ENCODE measurements around the gene MBD2.
A peak's percentile ranks its signal among the peaks of the same experiment; 100 is the strongest.
"Not testable (repeated sequence)": the region's sequence is repeated elsewhere in the genome, so short reads cannot be mapped to it uniquely, and the experiment has no call there.

Gene MBD2, protein sequence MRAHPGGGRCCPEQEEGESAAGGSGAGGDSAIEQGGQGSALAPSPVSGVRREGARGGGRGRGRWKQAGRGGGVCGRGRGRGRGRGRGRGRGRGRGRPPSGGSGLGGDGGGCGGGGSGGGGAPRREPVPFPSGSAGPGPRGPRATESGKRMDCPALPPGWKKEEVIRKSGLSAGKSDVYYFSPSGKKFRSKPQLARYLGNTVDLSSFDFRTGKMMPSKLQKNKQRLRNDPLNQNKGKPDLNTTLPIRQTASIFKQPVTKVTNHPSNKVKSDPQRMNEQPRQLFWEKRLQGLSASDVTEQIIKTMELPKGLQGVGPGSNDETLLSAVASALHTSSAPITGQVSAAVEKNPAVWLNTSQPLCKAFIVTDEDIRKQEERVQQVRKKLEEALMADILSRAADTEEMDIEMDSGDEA

GRCh38 chr18:54224379-54225014 is at the start of gene MBD2:
TSS of gene MBD2 (minus strand) at chr18:54224669. CDS start at chr18:54224559, 110 bp downstream.
- DNase-seq (ENCODE audit: low read depth, low spot score) = peak; percentile 91

DNA sequence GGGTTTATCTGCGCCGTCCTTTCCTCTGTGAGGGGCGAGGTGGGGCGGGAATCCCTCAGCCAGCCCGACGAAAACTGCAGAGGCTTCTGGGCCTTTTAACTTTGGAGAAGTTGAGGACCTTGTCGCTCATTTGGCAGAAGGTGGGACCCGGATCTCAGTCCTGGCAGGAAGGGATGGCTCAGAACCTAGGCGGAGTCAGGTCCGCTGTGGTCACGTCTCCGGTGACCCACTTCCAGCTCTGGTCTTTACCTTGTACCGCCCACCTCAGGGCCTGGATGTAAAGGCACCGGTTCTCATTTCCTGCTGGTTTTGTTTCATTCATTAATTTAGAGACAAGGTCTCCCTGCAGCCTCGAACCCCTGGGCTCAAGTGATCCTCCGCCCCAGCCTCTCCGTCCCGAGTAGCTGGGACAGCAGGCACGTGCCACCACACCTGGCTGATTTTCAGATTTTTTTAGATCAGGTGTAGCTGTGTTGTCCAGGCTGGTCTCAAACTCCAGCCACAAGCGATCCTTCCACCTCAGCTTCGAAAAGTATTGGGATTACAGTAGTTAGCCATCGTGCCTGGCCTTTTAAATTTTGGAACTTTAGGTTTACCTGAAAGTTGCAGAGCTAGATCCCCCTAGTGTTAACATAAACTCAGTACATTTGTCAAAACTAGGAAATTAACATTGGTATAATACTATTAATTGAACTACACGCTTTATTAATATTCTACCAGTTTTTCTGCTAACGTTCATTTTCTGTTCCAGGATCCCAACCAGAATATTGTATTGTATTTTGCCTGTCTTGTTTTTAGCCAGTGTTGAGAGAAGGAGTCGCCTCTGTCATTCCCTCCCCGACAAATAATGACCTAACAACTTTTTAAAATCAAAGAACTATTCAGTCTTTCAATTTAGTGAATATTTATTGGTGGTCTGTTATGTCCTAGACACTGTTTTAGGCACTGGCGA is 45.7 kb upstream of the MBD2 start:
- no peak for DNase-seq (ENCODE audit: low read depth, low spot score)

- no peak for DNase-seq (ENCODE audit: low read depth, low spot score)
Measured at GRCh38 chr18:54268751-54269150, 44.3 kb upstream of the MBD2 start.

DNA sequence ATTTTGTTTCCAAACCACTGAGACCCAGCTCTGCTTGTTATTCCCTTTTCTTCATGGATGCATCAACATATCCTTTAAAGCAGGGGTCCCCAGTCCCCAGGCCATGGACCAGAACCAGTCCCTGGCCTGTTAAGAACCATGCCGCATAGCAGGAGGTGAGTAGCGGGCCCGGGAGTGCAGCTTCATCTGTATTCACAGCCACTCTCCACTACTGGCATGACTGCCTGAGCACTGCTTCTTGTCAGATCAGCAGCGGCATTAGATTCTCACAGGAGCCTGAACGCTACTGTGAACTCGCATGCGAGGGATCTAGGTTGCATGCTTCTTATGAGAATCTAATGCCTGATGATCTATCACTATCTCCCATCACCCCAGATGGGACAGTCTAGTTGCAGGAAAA is 43.2 kb upstream of the MBD2 start:
- DNase-seq (ENCODE audit: low read depth, low spot score) = no peak

- no peak for DNase-seq (ENCODE audit: low read depth, low spot score)
Measured at GRCh38 chr18:54263904-54264336, 39.5 kb upstream of the MBD2 start.

DNA sequence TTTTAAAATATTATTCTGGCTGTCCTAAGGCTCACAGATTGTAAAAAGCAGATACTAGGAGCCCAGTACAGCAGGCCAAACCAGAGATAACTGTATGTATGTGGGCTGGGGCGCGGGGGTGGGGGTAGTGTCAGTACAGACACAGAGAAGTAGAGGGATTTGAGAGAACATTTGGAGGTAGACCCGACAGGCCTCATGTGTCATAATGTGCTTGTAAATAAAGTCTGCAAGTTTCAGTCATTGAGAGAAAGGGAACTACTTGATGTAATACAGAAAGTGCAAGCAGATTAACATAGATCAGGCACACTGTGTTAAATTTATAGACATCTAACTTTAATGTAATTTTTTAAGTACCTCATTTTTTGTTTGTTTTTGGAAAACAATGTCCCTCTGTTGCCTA is 37.4 kb upstream of the MBD2 start:
- no peak for DNase-seq (ENCODE audit: low read depth, low spot score)

- no peak for DNase-seq (ENCODE audit: low read depth, low spot score)
Measured at GRCh38 chr18:54260396-54261072, 36.1 kb upstream of the MBD2 start.

GRCh38 chr18:54257818-54258217 is 33.3 kb upstream of the MBD2 start:
- DNase-seq (ENCODE audit: low read depth, low spot score) = not testable (repeated sequence)

- DNase-seq (ENCODE audit: low read depth, low spot score) = no peak
Measured at GRCh38 chr18:54257015-54257414, 32.5 kb upstream of the MBD2 start.

DNA sequence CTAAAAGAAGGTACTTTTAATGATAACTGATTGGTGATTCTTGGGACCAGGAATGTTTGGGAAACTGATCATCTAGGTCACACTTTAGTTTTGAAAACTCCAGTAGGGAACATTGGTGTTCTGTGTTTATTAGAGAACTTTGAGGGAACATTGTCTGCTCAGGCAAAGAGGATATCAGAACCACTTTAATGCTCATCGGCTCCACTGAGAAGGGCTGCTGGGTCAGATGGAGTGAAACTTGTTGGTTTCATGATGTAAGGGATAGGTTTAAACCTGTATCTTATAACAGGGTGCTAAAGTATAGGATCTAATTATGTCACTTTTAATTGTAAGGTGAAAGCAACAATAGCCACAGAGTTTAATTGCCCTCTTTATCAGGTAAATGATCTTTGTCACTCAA is 30.7 kb upstream of the MBD2 start:
- DNase-seq (ENCODE audit: low read depth, low spot score) = no peak

GRCh38 chr18:54254265-54254758 is 29.8 kb upstream of the MBD2 start:
- no peak for DNase-seq (ENCODE audit: low read depth, low spot score)

GRCh38 chr18:54251606-54252390 is 27.3 kb upstream of the MBD2 start:
- DNase-seq (ENCODE audit: low read depth, low spot score) = no peak

DNA sequence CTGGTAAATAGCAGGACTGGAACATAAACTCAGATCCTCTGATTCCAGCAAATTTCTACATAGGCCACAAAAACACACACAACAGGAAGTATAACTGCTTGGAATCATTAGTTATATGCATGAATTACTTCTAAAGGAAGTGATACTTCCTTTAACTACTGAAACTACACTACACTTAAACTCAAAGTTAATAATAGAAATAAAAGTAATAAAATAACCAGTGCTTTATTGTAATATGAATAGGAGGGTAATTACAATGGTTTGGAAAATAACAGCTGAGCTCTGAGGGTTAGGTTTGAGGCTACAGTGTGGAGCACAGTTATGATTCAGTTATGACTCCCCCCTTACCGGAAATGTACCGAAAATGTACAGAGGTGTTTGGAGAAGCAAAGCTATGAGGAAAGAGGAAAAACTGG is 26.4 kb upstream of the MBD2 start:
- DNase-seq (ENCODE audit: low read depth, low spot score) = no peak

DNA sequence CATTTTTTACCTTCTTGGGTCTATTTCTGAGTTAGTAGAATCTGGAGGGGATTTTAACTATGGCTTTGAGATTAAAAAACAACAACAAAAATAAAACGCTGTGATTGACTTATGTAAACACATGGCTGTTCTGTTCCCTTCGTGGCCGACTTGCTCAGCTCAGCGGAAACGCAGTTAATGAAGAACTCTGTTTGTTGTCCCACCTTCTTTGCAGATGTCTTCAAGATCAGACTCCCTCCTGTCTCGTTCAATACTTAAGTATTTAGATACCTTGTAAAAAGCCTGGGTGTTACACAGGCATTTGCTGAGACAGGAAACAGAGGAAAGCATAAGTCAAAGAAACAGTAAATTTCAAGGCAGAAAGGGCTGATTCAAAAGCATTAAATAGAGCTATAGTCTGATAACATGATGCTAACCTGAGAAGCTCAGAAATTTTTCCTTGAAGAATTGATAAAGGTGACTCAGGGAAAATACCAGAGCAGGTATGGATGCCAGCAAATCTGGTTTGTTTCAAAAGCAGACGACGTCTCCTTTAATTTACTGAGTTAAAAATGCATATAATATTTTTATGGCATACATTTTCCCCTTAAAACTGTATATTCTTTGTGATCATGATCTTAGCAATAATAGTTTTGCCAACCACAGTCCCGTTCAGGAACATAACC is 23.2 kb upstream of the MBD2 start:
- DNase-seq (ENCODE audit: low read depth, low spot score) = no peak

- no peak for DNase-seq (ENCODE audit: low read depth, low spot score)
Measured at GRCh38 chr18:54242327-54242726, 17.9 kb upstream of the MBD2 start.

- no peak for DNase-seq (ENCODE audit: low read depth, low spot score)
Measured at GRCh38 chr18:54241483-54241882, 17.0 kb upstream of the MBD2 start.

GRCh38 chr18:54240629-54241107 is 16.2 kb upstream of the MBD2 start:
- no peak for DNase-seq (ENCODE audit: low read depth, low spot score)

DNA sequence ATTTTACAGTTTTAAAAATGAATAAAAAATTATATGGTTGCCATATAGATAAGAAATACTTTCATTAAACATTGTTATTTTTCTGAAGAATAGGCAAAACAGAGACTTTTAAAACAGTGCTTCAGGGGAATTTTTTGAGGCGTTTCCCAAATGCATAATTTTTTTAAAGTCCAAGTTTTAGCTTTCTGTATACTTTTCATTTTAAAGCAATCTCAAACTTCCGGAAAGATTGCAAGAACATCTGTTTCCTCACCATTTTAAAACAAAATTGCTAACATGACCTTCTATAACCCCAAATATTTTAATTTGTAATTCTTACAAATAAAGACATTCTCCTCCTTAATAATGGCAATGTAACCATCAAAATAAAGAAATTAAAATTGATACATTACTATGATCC is 15.1 kb upstream of the MBD2 start:
- DNase-seq (ENCODE audit: low read depth, low spot score) = no peak

GRCh38 chr18:54239091-54239490 is 14.6 kb upstream of the MBD2 start:
- no peak for DNase-seq (ENCODE audit: low read depth, low spot score)
